Measurements from ENCODE around the gene PADI1.
A peak's percentile ranks its signal among the peaks of the same experiment; 100 is the strongest.

PADI1 gene

GRCh38 chr1:17274186-17275170 is 69.5 kb downstream of the PADI1 start:
- no peak for DNase-seq

- DNase-seq, result peak; percentile 75
Observed at GRCh38 chr1:17276568-17276967, 71.6 kb downstream of the PADI1 start.

- no peak for DNase-seq
Observed at GRCh38 chr1:17277511-17278159, 72.7 kb downstream of the PADI1 start.

GRCh38 chr1:17278996-17279830 is 74.3 kb downstream of the PADI1 start:
- DNase-seq, result no peak

- no peak for DNase-seq
Observed at GRCh38 chr1:17280436-17280835, 75.5 kb downstream of the PADI1 start.

GRCh38 chr1:17280894-17281293 is 76.0 kb downstream of the PADI1 start:
- no peak for DNase-seq

- DNase-seq, result no peak
Observed at GRCh38 chr1:17281775-17282181, 76.8 kb downstream of the PADI1 start.

GRCh38 chr1:17282836-17283235 is 77.9 kb downstream of the PADI1 start:
- DNase-seq, result no peak

- no peak for DNase-seq
Observed at GRCh38 chr1:17286646-17287045, 81.7 kb downstream of the PADI1 start.

GRCh38 chr1:17287130-17287776 is 82.3 kb downstream of the PADI1 start:
- DNase-seq, result no peak

GRCh38 chr1:17289721-17290120 is 84.8 kb downstream of the PADI1 start:
- no peak for DNase-seq

- DNase-seq, result no peak
Observed at GRCh38 chr1:17290553-17290952, 85.6 kb downstream of the PADI1 start.

- DNase-seq, result no peak
Observed at GRCh38 chr1:17292299-17293160, 87.6 kb downstream of the PADI1 start.

- no peak for DNase-seq
Observed at GRCh38 chr1:17293681-17294425, 88.9 kb downstream of the PADI1 start.

GRCh38 chr1:17295292-17295691 is 90.4 kb downstream of the PADI1 start:
- no peak for DNase-seq
